ENCODE results near the gene CNOT3.
"Not testable (repeated sequence)": the region's sequence is repeated elsewhere in the genome, so short reads cannot be mapped to it uniquely, and the experiment has no call there.

Gene CNOT3

GRCh38 chr19:54191811-54192453, 54.4 kb downstream of the CNOT3 start:
- no peak for DNase-seq (ENCODE audit: low read depth)

DNA sequence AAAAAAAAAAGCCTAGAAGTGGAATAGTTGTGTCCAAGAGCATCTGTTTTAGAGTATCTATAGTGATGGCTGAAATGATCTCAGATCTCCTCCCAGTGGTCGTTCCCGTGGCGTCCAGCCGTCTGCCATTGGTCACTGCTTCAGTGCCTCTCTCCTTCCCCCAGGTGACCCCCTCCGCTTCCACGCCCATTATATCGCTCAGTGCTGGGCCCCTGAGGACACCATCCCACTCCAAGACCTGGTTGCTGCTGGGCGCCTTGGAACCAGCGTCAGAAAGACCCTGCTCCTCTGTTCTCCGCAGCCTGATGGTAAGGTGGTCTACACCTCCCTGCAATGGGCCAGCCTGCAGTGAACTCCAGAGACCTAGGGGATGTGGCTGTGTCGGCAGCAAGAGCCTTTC, 55.4 kb downstream of the CNOT3 start:
- no peak for DNase-seq (ENCODE audit: low read depth)

- not testable (repeated sequence) for DNase-seq (ENCODE audit: low read depth)
These were observed 56.9 kb downstream of the CNOT3 start for GRCh38 chr19:54194463-54194862.

GRCh38 chr19:54196536-54196935, 59.0 kb downstream of the CNOT3 start:
- DNase-seq (ENCODE audit: low read depth), result no peak

DNA sequence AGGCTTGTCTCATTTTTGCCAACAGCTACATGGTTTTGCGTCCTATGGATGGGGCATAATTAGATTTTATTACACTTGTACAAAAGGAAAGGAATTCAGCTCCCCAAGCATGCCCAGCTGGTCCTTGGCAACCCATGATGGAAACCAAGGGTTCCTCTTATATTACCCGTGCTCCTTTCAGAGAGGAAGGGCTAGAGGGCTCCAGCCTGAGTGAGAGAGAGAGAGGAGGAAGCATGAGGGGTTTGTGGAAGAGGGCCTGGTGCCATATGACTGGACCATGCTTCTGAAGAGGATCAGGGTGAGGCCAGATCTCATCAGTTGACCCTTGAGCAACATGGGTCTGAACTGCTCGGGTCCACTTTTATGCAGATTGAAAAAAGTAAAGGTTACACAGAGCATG, 59.6 kb downstream of the CNOT3 start:
- DNase-seq (ENCODE audit: low read depth), result no peak

GRCh38 chr19:54199401-54199800, 61.8 kb downstream of the CNOT3 start:
- no peak for DNase-seq (ENCODE audit: low read depth)

DNA sequence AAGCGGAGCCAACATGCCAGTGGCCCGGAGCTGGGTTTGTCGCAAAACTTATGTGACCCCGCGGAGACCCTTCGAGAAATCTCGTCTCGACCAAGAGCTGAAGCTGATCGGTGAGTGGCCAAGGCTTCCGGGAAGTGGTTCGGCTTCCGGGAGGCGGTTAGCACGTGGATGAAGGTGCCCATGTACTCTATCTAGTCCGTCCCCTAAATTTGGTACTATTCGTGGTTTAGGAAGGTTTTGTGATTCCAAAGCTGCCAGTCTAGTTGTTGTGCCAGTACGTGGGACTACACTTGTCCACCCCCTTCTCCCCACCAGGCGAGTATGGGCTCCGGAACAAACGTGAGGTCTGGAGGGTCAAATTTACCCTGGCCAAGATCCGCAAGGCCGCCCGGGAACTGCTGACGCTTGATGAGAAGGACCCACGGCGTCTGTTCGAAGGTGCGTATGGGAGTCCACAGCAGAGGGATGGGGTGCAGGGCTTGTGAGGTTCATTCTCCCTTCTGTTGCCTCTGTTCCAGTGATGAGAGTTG, 63.7 kb downstream of the CNOT3 start:
- no peak for DNase-seq (ENCODE audit: low read depth)

- no peak for DNase-seq (ENCODE audit: low read depth)
These were observed 64.4 kb downstream of the CNOT3 start for GRCh38 chr19:54201980-54202379.

DNA sequence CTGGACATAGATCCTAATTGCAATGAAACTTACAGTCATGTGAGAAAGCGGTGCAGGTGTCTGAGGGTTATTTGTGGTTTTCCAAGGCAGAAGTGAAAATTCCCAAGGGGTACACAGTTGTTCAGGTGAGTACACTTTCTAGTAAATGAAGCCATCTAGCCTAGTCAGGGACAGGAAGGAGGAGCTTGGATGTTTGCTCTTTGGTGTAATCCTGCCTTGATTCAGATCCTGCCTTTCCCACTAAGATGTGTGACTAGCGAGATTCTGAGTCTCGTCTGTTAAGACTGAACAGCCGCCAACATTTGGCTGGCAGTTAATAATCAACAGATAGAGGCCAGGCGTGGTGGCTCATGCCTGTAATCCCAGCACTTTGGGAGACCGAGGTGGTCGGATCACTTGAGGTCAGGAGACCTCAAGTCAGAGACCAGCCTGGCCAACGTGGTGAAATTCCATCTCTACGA, 65.6 kb downstream of the CNOT3 start:
- no peak for DNase-seq (ENCODE audit: low read depth)

- DNase-seq (ENCODE audit: low read depth), result no peak
These were observed 67.4 kb downstream of the CNOT3 start for GRCh38 chr19:54204767-54205468.

Measured in stimulated activated CD4-positive, alpha-beta T cell treated with anti-CD3 and anti-CD28 coated beads, Interleukin-2, amount 100 ng/mL, for 4 hours (primary cell).